Stomach (tissue), 4 donors: Measurements from ENCODE around the gene LRRC37A.
"Not testable (repeated sequence)": the region's sequence is repeated elsewhere in the genome, so short reads cannot be mapped to it uniquely, and the experiment has no call there.

ENCODE experiments used
- CTCF ChIP-seq, 7 experiments: fragments of 450-650 bp in 4 of 7; fragments of 200-600 bp in 3 of 7; sonication (generic) in 3 of 7; IDR thresholded peaks; one replicate each; pipeline ENCODE4 v1.5.1; 2016 to 2019; ENCODE audit warnings: antibody characterized with exemption in 7 of 7, control low read depth in 2 of 7, mild to moderate bottlenecking in 1 of 7
- POLR2A ChIP-seq, 4 donors: fragments of 450-650 bp; IDR thresholded peaks; one replicate each; pipeline ENCODE4 v1.6.1; 2016; ENCODE audit warnings: antibody characterized with exemption in 4 of 4, control low read depth in 2 of 4, mild to moderate bottlenecking in 1 of 4, moderate library complexity in 1 of 4

- TF ChIP-seq CTCF, POLR2A (IDR thresholded peaks at IDR 0.05): not testable (repeated sequence)
These were observed 12.3 kb upstream of the LRRC37A start for GRCh38 chr17:46282635-46283034.
